PC-3 (cell line): ENCODE measurements around the gene ANKRD2. TPM values are rescaled to one million over a fixed set of nuclear protein-coding genes. Genes with fewer than 3 reads are reported as not detected.

Experiments
- ATAC-seq: fragments of 200-7000 bp; cut with Tn5 transposase; 2 replicates; pipeline ENCODE4 v1.9.1; 2020; ENCODE audit warnings: mild to moderate bottlenecking, moderate library complexity
- BruUV-seq: library from RNA; stranded (reverse); fragments of 400-500 nt; replicated peaks from 2 replicates; lab custom pipeline; 2021; lab: Mats Ljungman, UMichigan
- CTCF ChIA-PET: fragments of 300-600 bp; sonication (Branson Sonifier 250); formaldehyde crosslinking; loops from one replicate; lab custom pipeline; 2022; ENCODE audit warnings: antibody characterized with exemption; lab: Charles Lee
- POLR2A ChIA-PET: fragments of 300-600 bp; sonication (Branson Sonifier 250); formaldehyde crosslinking; loops from one replicate; lab custom pipeline; 2022; ENCODE audit warnings: antibody characterized with exemption; ENCODE audit not compliant: unreplicated experiment; lab: Charles Lee
- DNase-seq: peaks from one replicate; pipeline ENCODE4 v3.0.0-alpha.2; 2015
- H2AFZ ChIP-seq: fragments of 300-600 bp; sonication (generic); 2 replicates; pipeline ENCODE4 v1.6.0; 2016; ENCODE audit warnings: antibody characterized with exemption, low read length
- H3F3A ChIP-seq: fragments of 300-600 bp; sonication (generic); one replicate; pipeline ENCODE4 v1.6.0; 2017; ENCODE audit warnings: antibody characterized with exemption, low read length, control low read depth, mild to moderate bottlenecking; ENCODE audit not compliant: unreplicated experiment
- H3K27ac ChIP-seq: fragments of 300-600 bp; sonication (generic); 2 replicates; pipeline ENCODE4 v1.5.1; 2016; ENCODE audit warnings: mild to moderate bottlenecking, low read length
- H3K27me3 ChIP-seq: fragments of 300-600 bp; sonication (generic); 2 replicates; pipeline ENCODE4 v1.6.1; 2016; ENCODE audit warnings: low read length, mixed read lengths
- H3K36me3 ChIP-seq: fragments of 300-600 bp; sonication (generic); 2 replicates; pipeline ENCODE4 v1.6.1; 2016; ENCODE audit warnings: low read depth, mixed run types, low read length, mixed read lengths
- H3K4me1 ChIP-seq: fragments of 300-600 bp; sonication (generic); 2 replicates; pipeline ENCODE4 v1.5.1; 2016; ENCODE audit warnings: low read length; ENCODE audit not compliant: insufficient read depth
- H3K4me2 ChIP-seq: fragments of 300-600 bp; sonication (generic); 2 replicates; pipeline ENCODE4 v1.6.0; 2016; ENCODE audit warnings: low read length
- H3K4me3 ChIP-seq: fragments of 300-600 bp; sonication (generic); 2 replicates; pipeline ENCODE4 v1.5.1; 2016; ENCODE audit warnings: mild to moderate bottlenecking, low read length, mixed read lengths
- H3K79me2 ChIP-seq: fragments of 300-600 bp; sonication (generic); 2 replicates; pipeline ENCODE4 v1.6.1; 2017; ENCODE audit warnings: low read length, mixed read lengths
- H3K9ac ChIP-seq: fragments of 300-600 bp; sonication (generic); 2 replicates; pipeline ENCODE4 v1.6.0; 2016; ENCODE audit warnings: mild to moderate bottlenecking, low read length
- H3K9me2 ChIP-seq: fragments of 300-600 bp; sonication (generic); replicated peaks from 2 replicates; pipeline ENCODE4 v1.6.1; 2016; ENCODE audit warnings: mixed run types, low read length, mixed read lengths
- H3K9me3 ChIP-seq: fragments of 300-600 bp; sonication (generic); 2 replicates; pipeline ENCODE4 v1.6.1; 2016; ENCODE audit warnings: low read length, mixed read lengths
- H4K20me1 ChIP-seq: fragments of 300-600 bp; sonication (generic); 2 replicates; pipeline ENCODE4 v1.6.1; 2016; ENCODE audit warnings: low read length, mixed read lengths
- EZH2 ChIP-seq: fragments of 300-600 bp; sonication (generic); IDR thresholded peaks from one replicate; pipeline ENCODE4 v1.6.1; 2017; ENCODE audit warnings: antibody characterized with exemption, mild to moderate bottlenecking, low read length; ENCODE audit not compliant: unreplicated experiment
- EZH2phosphoT487 ChIP-seq: fragments of 300-600 bp; sonication (generic); IDR thresholded peaks from 2 replicates; pipeline ENCODE4 v1.6.1; 2018; ENCODE audit warnings: mild to moderate bottlenecking, antibody characterized with exemption, low read length, borderline replicate concordance
- intact Hi-C: fragments of 100-400 bp; cut with micrococcal nuclease; formaldehyde crosslinking; loops from 2 replicates; pipeline ENCODE4 v1.9.0; 2023
- total RNA-seq: library from RNA; depleted of rRNA; stranded (reverse); fragments of >200 nt; gene quantifications from 2 replicates; pipeline ENCODE4 v1.2.3, GENCODE V29; 2014
- TF ChIP-seq, protein P1 (sequence below): fragments of 300-600 bp; sonication (generic); conservative IDR thresholded peaks from 2 replicates; pipeline ENCODE4 v1.5.1; 2017; ENCODE audit warnings: antibody characterized with exemption, low read depth, mild to moderate bottlenecking, low read length

Gene ANKRD2
- total RNA-seq, 1 experiment from 2014 or later: 1.8 TPM

- H3K4me3 ChIP-seq: no peak overlapping the region
- no peak overlapping the region for H3K9ac ChIP-seq
- ATAC-seq (no peak), DNase-seq (no peak)
- H3K36me3 ChIP-seq: no peaks in the 10 kb centered on the region; the same call in 1 of the 2 replicates
- no peaks in the 10 kb centered on the region for H3F3A ChIP-seq
- no peaks in the 10 kb centered on the region for H3K9me2 ChIP-seq
- no peak overlapping the region for H2AFZ ChIP-seq
- TF ChIP-seq, protein P1, sequence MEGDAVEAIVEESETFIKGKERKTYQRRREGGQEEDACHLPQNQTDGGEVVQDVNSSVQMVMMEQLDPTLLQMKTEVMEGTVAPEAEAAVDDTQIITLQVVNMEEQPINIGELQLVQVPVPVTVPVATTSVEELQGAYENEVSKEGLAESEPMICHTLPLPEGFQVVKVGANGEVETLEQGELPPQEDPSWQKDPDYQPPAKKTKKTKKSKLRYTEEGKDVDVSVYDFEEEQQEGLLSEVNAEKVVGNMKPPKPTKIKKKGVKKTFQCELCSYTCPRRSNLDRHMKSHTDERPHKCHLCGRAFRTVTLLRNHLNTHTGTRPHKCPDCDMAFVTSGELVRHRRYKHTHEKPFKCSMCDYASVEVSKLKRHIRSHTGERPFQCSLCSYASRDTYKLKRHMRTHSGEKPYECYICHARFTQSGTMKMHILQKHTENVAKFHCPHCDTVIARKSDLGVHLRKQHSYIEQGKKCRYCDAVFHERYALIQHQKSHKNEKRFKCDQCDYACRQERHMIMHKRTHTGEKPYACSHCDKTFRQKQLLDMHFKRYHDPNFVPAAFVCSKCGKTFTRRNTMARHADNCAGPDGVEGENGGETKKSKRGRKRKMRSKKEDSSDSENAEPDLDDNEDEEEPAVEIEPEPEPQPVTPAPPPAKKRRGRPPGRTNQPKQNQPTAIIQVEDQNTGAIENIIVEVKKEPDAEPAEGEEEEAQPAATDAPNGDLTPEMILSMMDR: no peak
- no peak for TF ChIP-seq EZH2
- no peak for TF ChIP-seq EZH2phosphoT487
- intact Hi-C loops: loop anchor here (5.0 kb wide), 1 partner anchor 76 kb away; no protein-coding TSS in a partner anchor
- H3K27me3 ChIP-seq: no peaks in the 10 kb centered on the region
- no peaks in the 10 kb centered on the region for H4K20me1 ChIP-seq
- H3K4me2 ChIP-seq: no peak overlapping the region
- H3K9me3 ChIP-seq: no peaks in the 10 kb centered on the region
- POLR2A ChIA-PET: no interaction called here
- peaks cover 36% of the 10 kb centered on the region for H3K4me1 ChIP-seq
- H3K79me2 ChIP-seq: peaks cover 12% of the 10 kb centered on the region; the same call in 1 of the 2 replicates
- H3K27ac ChIP-seq: no peak overlapping the region
- CTCF ChIA-PET: no interaction called here
- no TSS peak for BruUV-seq
These were observed 34.2 kb upstream of the ANKRD2 start for GRCh38 chr10:97538411-97538810.

GRCh38 chr10:97538839-97539238 lies 33.7 kb upstream of the ANKRD2 start:
- ChIA-PET POLR2A (no interaction called here), CTCF (no interaction called here)
- no peak overlapping the region for H3K4me3 ChIP-seq
- H3K79me2 ChIP-seq: peaks cover 15% of the 10 kb centered on the region; the same call in 1 of the 2 replicates
- no peaks in the 10 kb centered on the region for H3F3A ChIP-seq
- DNase-seq: peak; percentile 15
- intact Hi-C loops: loop anchor here (5.0 kb wide), 1 partner anchor 77 kb away; no protein-coding TSS in a partner anchor
- H3K36me3 ChIP-seq: no peaks in the 10 kb centered on the region; the same call in 1 of the 2 replicates
- no peaks in the 10 kb centered on the region for H3K9me2 ChIP-seq
- no peak overlapping the region for H3K4me2 ChIP-seq
- H3K27me3 ChIP-seq: no peaks in the 10 kb centered on the region
- no peak overlapping the region for H3K27ac ChIP-seq
- no peak overlapping the region for H3K9ac ChIP-seq
- no peak for ATAC-seq
- H3K9me3 ChIP-seq: no peaks in the 10 kb centered on the region
- H4K20me1 ChIP-seq: no peaks in the 10 kb centered on the region
- H3K4me1 ChIP-seq: peaks cover 41% of the 10 kb centered on the region
- TF ChIP-seq, protein P1: no peak
- TF ChIP-seq EZH2: no peak
- TF ChIP-seq EZH2phosphoT487: no peak
- BruUV-seq: no TSS peak
- no peak overlapping the region for H2AFZ ChIP-seq

- Histone ChIP-seq H3K9ac (no peak overlapping the region), H3K4me3 (no peak overlapping the region), H3F3A (no peaks in the 10 kb centered on the region), H4K20me1 (no peaks in the 10 kb centered on the region), H3K27me3 (no peaks in the 10 kb centered on the region), H3K4me2 (no peak overlapping the region), H2AFZ (no peak overlapping the region), H3K9me3 (no peaks in the 10 kb centered on the region), H3K4me1 (peaks cover 41% of the 10 kb centered on the region), H3K36me3 (no peaks in the 10 kb centered on the region; the same call in 1 of the 2 replicates), H3K79me2 (peaks cover 15% of the 10 kb centered on the region; the same call in 1 of the 2 replicates), H3K27ac (no peak overlapping the region), H3K9me2 (no peaks in the 10 kb centered on the region)
- POLR2A ChIA-PET: interaction anchor here (0.6 kb wide), 1 partner anchor 270 kb away, joined by 4 read pairs; no protein-coding TSS in a partner anchor
- TF ChIP-seq, protein P1: peak; percentile 15; the same call in 1 of the 2 replicates
- no peak for TF ChIP-seq EZH2phosphoT487
- DNase-seq (peak; percentile 20), ATAC-seq (peak; percentile 3)
- BruUV-seq: no TSS peak
- CTCF ChIA-PET: no interaction called here
- intact Hi-C loops: loop anchor here (5.0 kb wide), 2 partner anchors 57 to 77 kb away; no protein-coding TSS in a partner anchor
These were observed 32.9 kb upstream of the ANKRD2 start for GRCh38 chr10:97539523-97540200.
